Colonic mucosa (tissue), 4 donors: ENCODE measurements around the gene TMPRSS6. TPM values are rescaled to one million over a fixed set of nuclear protein-coding genes. Genes with fewer than 3 reads are reported as not detected.

Experiments
- DNase-seq: peaks from one replicate; pipeline ENCODE4 v3.0.0-alpha.2; 2020
- H3K27ac ChIP-seq: fragments of 200-600 bp; one replicate; pipeline ENCODE4 v1.8.0; 2021
- H3K27me3 ChIP-seq: fragments of 200-600 bp; one replicate; pipeline ENCODE4 v1.8.0; 2021
- H3K36me3 ChIP-seq: fragments of 200-600 bp; one replicate; pipeline ENCODE4 v1.8.0; 2021
- H3K4me1 ChIP-seq: fragments of 200-600 bp; one replicate; pipeline ENCODE4 v1.8.0; 2021; ENCODE audit warnings: mild to moderate bottlenecking
- H3K4me3 ChIP-seq: fragments of 200-600 bp; one replicate; pipeline ENCODE4 v1.8.0; 2021
- H3K9ac ChIP-seq, 2 donors: one replicate each; pipeline ENCODE4 v1.7.0; 2013; ENCODE audit warnings: control low read depth in 2 of 2, low read depth in 2 of 2, low read length in 2 of 2
- H3K9me3 ChIP-seq: fragments of 200-600 bp; one replicate; pipeline ENCODE4 v1.8.0; 2021
- intact Hi-C: fragments of 100-400 bp; cut with DNase I; formaldehyde crosslinking; loops from one replicate; pipeline ENCODE4 v1.14.1; 2022
- total RNA-seq, 2 donors: library from RNA; stranded (reverse); fragmentation: NEBNext Ultra II Directional in 1 of 2; extraction: Animal tissue kit (Norgen Biotek cat#: 25700) in 1 of 2; gene quantifications; one replicate each; pipeline ENCODE4 v1.2.1, GENCODE V29; 2021
- TF ChIP-seq, protein P1 (sequence below): fragments of 200-600 bp; IDR thresholded peaks from one replicate; pipeline ENCODE4 v1.8.0; 2022; ENCODE audit warnings: antibody characterized with exemption, mild to moderate bottlenecking
- donor health status: healthy.
- donor health status: DM: no; HTN: no; CAD: no.
- donor health status: DM: no; HTN: no; CAD: no.

Gene TMPRSS6
- total RNA-seq, 2 donors from 2014 or later = 0.10 to 1.5 TPM

DNA sequence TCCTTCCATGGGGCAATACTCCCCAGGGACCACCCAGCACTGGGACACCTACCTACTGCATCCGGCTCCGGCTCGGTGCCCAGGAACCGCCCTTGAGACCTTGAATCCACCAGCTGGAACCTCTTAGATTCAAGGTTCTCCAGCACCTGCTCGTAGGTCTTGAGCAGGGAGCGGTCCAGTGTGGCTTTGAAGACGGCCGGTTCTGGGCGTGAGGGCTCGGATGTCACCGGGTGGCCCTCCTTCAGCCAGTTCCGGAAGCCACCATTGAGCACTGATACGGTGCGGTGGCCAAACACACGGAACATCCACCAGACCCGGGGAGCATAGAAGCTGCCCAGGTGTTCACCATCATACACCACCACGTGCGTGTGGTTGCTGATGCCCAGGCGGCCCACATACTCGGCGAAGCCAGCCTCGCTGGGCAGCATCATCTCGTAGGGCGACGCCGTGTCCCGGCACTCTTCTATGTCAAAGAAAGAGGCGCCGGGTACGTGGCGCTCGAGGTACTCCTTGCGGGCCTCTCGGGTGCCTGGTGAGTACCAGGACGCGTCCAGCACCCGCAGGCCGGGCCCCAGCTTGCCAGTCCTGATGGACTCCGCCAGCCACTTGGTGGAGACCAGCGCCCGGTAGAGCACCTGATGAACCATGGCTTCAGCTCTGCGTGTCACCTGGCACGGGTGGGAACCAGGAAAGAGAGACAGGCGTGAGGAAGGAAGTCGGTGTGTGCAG, 91.3 kb downstream of the TMPRSS6 start:
- H3K4me3 ChIP-seq = peak overlapping the region; percentile 87
- peaks cover 49% of the 10 kb centered on the region for H3K4me1 ChIP-seq
- H3K9me3 ChIP-seq = no peaks in the 10 kb centered on the region
- no peaks in the 10 kb centered on the region for H3K36me3 ChIP-seq
- intact Hi-C loops = no loop called here
- DNase-seq = no peak
- H3K27me3 ChIP-seq = no peaks in the 10 kb centered on the region
- H3K27ac ChIP-seq = peak overlapping the region; percentile 99
- TF ChIP-seq, protein P1, sequence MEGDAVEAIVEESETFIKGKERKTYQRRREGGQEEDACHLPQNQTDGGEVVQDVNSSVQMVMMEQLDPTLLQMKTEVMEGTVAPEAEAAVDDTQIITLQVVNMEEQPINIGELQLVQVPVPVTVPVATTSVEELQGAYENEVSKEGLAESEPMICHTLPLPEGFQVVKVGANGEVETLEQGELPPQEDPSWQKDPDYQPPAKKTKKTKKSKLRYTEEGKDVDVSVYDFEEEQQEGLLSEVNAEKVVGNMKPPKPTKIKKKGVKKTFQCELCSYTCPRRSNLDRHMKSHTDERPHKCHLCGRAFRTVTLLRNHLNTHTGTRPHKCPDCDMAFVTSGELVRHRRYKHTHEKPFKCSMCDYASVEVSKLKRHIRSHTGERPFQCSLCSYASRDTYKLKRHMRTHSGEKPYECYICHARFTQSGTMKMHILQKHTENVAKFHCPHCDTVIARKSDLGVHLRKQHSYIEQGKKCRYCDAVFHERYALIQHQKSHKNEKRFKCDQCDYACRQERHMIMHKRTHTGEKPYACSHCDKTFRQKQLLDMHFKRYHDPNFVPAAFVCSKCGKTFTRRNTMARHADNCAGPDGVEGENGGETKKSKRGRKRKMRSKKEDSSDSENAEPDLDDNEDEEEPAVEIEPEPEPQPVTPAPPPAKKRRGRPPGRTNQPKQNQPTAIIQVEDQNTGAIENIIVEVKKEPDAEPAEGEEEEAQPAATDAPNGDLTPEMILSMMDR = no peak
- H3K9ac ChIP-seq = peak overlapping the region; percentile 83 to 94

DNA sequence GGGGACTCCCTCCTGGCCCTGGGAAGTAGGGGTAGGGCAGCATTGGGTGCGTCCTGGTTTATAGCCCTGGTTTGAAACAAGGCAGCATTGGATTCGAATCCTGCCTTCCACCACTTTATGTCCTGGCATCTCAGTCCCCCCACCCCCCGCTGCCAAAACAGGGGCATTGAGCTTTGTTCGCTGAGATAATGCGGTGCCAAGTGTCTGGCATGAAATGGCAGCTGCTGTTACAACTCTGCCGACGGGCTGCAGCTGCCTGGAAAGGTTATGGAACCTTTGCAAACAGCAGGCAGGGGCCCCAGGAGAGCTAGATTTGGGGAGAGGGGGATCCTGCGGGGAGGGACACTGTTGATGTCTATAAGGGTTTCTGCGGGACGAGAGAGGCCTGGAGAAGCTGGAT, 92.2 kb downstream of the TMPRSS6 start:
- intact Hi-C loops = no loop called here
- H3K4me1 ChIP-seq = peaks cover 42% of the 10 kb centered on the region

GRCh38 chr22:37016134-37016910, 93.2 kb downstream of the TMPRSS6 start:
- peak overlapping the region; percentile 99 for H3K27ac ChIP-seq

More for the DNA sequence above, 92.2 kb downstream of the TMPRSS6 start:
- no peak for DNase-seq
- peak overlapping the region; percentile 99 for H3K27ac ChIP-seq
- no peaks in the 10 kb centered on the region for H3K36me3 ChIP-seq
- H3K9me3 ChIP-seq = no peaks in the 10 kb centered on the region
- no peaks in the 10 kb centered on the region for H3K27me3 ChIP-seq
- TF ChIP-seq, protein P1 = no peak
- peak overlapping the region; percentile 83 to 94 for H3K9ac ChIP-seq
- peak overlapping the region; percentile 87 for H3K4me3 ChIP-seq

DNA sequence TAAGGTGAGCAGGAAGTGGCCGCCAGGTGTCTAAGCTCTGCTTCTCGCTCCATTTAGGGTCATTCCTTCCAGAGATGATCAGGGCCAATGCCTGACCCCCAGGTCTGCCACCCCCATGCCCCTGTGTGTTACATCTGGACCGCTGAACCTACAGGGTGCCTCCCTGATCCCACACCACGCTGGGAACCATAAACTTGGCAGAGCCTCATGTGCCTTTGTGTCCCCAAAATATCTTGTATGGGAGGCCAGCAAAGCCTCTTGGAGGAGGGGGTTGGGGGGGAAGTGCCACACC, 94.0 kb downstream of the TMPRSS6 start:
- no peaks in the 10 kb centered on the region for H3K9me3 ChIP-seq
- H3K4me3 ChIP-seq = no peak overlapping the region
- peak overlapping the region; percentile 24 to 89 for H3K9ac ChIP-seq
- H3K4me1 ChIP-seq = peaks cover 39% of the 10 kb centered on the region
- intact Hi-C loops = no loop called here
- no peak for DNase-seq
- peak overlapping the region; percentile 77 for H3K27ac ChIP-seq
- H3K36me3 ChIP-seq = no peaks in the 10 kb centered on the region
- TF ChIP-seq, protein P1 = no peak
- no peaks in the 10 kb centered on the region for H3K27me3 ChIP-seq

More at GRCh38 chr22:37016134-37016910, 93.2 kb downstream of the TMPRSS6 start:
- Histone ChIP-seq H3K36me3 (no peaks in the 10 kb centered on the region), H3K4me1 (peaks cover 40% of the 10 kb centered on the region), H3K27me3 (no peaks in the 10 kb centered on the region), H3K9me3 (no peaks in the 10 kb centered on the region), H3K9ac (peak overlapping the region; percentile 83 to 94), H3K4me3 (no peak overlapping the region)
- peak; percentile 89 for DNase-seq
- TF ChIP-seq, protein P1 = no peak
- intact Hi-C loops = no loop called here

Other genes starting within 250 kb of the TMPRSS6 start
- gene NCF4, start 248.7 kb downstream of the TMPRSS6 start, total RNA-seq = 1 to 10 TPM; 4.4 to 8.5 TPM
- gene CSF2RB, start 196.1 kb downstream of the TMPRSS6 start, total RNA-seq = 1 to 10 TPM; 2.1 to 5.2 TPM
- gene TST, start 90.3 kb downstream of the TMPRSS6 start, total RNA-seq = 100 to 1,000 TPM; 410 to 474 TPM
- 100 to 1,000 TPM; 217 to 259 TPM for gene MPST, start 90.0 kb downstream of the TMPRSS6 start, total RNA-seq
- gene KCTD17, start 58.0 kb downstream of the TMPRSS6 start, total RNA-seq = 10 to 100 TPM; 25.4 to 39.9 TPM
- 1 to 10 TPM; 2.0 to 2.7 TPM for gene IL2RB, start 40.2 kb upstream of the TMPRSS6 start, total RNA-seq
- gene C1QTNF6, start 78.5 kb upstream of the TMPRSS6 start, total RNA-seq = 10 to 100 TPM in 1 of 2 donors, 1 to 10 TPM in 1; 9.3 to 16.7 TPM
- gene SSTR3, start 102.8 kb upstream of the TMPRSS6 start, total RNA-seq = under 1 TPM in 1 of 2 donors, not detected in 1; 0.12 TPM
- gene RAC2, start 134.6 kb upstream of the TMPRSS6 start, total RNA-seq = 10 to 100 TPM; 27.4 to 27.6 TPM
- 1 to 10 TPM; 3.0 to 7.4 TPM for gene CYTH4, start 172.8 kb upstream of the TMPRSS6 start, total RNA-seq